ENCODE results near the gene GTPBP6.

Gene GTPBP6

GRCh38 chrX:338281-338835, 19.8 kb upstream of the GTPBP6 start:
- no peaks in the 10 kb centered on the region for H3F3A ChIP-seq (ENCODE audit: insufficient read depth, low read length)
- H3K27ac ChIP-seq (ENCODE audit: low read depth, low read length, poor library complexity, severe bottlenecking), result no peak overlapping the region
- H3K4me1 ChIP-seq (ENCODE audit: insufficient read depth, low read length, severe bottlenecking), result no peaks in the 10 kb centered on the region
- peaks cover 74% of the 10 kb centered on the region for H3K36me3 ChIP-seq (ENCODE audit: insufficient read depth, low read length)
- TF ChIP-seq EZH2 (IDR thresholded peaks at IDR 0.05; ENCODE audit: borderline replicate concordance, low read length), result no peak
- no peak for TF ChIP-seq CTCF (IDR thresholded peaks at IDR 0.05; ENCODE audit: low read length)
- H3K27me3 ChIP-seq (ENCODE audit: insufficient read depth, low read length), result no peaks in the 10 kb centered on the region
- no peaks in the 10 kb centered on the region for H3K9me3 ChIP-seq (ENCODE audit: low read length)
- H3K4me2 ChIP-seq (ENCODE audit: low read length), result no peak overlapping the region
- no peak overlapping the region for H3K9ac ChIP-seq (ENCODE audit: low read length)
- H3K4me3 ChIP-seq (ENCODE audit: low read depth, low read length, poor library complexity, severe bottlenecking), result no peak overlapping the region
- H3K9me2 ChIP-seq (ENCODE audit: low read depth, low read length), result no peaks in the 10 kb centered on the region
- no peaks in the 10 kb centered on the region for H4K20me1 ChIP-seq (ENCODE audit: insufficient read depth, low read length)
- no peak overlapping the region for H2AFZ ChIP-seq (ENCODE audit: low read length)
- no peaks in the 10 kb centered on the region for H3K79me2 ChIP-seq (ENCODE audit: insufficient read depth, low read length)

- Histone ChIP-seq H3K4me2 (ENCODE audit: low read length) (no peak overlapping the region), H3K9ac (ENCODE audit: low read length) (no peak overlapping the region), H3K27me3 (ENCODE audit: insufficient read depth, low read length) (no peaks in the 10 kb centered on the region), H3K4me1 (ENCODE audit: insufficient read depth, low read length, severe bottlenecking) (no peaks in the 10 kb centered on the region), H3F3A (ENCODE audit: insufficient read depth, low read length) (no peaks in the 10 kb centered on the region), H3K4me3 (ENCODE audit: low read depth, low read length, poor library complexity, severe bottlenecking) (no peak overlapping the region), H3K79me2 (ENCODE audit: insufficient read depth, low read length) (no peaks in the 10 kb centered on the region), H3K9me3 (ENCODE audit: low read length) (no peaks in the 10 kb centered on the region), H3K27ac (ENCODE audit: low read depth, low read length, poor library complexity, severe bottlenecking) (no peak overlapping the region), H2AFZ (ENCODE audit: low read length) (no peak overlapping the region), H3K36me3 (ENCODE audit: insufficient read depth, low read length) (peaks cover 84% of the 10 kb centered on the region), H4K20me1 (ENCODE audit: insufficient read depth, low read length) (no peaks in the 10 kb centered on the region), H3K9me2 (ENCODE audit: low read depth, low read length) (no peaks in the 10 kb centered on the region)
- TF ChIP-seq EZH2 (IDR thresholded peaks at IDR 0.05; ENCODE audit: borderline replicate concordance, low read length) (no peak), CTCF (IDR thresholded peaks at IDR 0.05; ENCODE audit: low read length) (no peak)
Measured at GRCh38 chrX:337331-337831, 18.8 kb upstream of the GTPBP6 start.

GRCh38 chrX:336227-336626, 17.6 kb upstream of the GTPBP6 start:
- Histone ChIP-seq H3K9ac (ENCODE audit: low read length) (no peak overlapping the region), H3K4me1 (ENCODE audit: insufficient read depth, low read length, severe bottlenecking) (peaks cover 4% of the 10 kb centered on the region), H3K4me2 (ENCODE audit: low read length) (no peak overlapping the region), H3F3A (ENCODE audit: insufficient read depth, low read length) (no peaks in the 10 kb centered on the region), H3K9me3 (ENCODE audit: low read length) (no peaks in the 10 kb centered on the region), H3K27me3 (ENCODE audit: insufficient read depth, low read length) (no peaks in the 10 kb centered on the region), H3K36me3 (ENCODE audit: insufficient read depth, low read length) (peaks cover 74% of the 10 kb centered on the region), H3K4me3 (ENCODE audit: low read depth, low read length, poor library complexity, severe bottlenecking) (no peak overlapping the region), H3K9me2 (ENCODE audit: low read depth, low read length) (no peaks in the 10 kb centered on the region), H3K27ac (ENCODE audit: low read depth, low read length, poor library complexity, severe bottlenecking) (no peak overlapping the region), H3K79me2 (ENCODE audit: insufficient read depth, low read length) (no peaks in the 10 kb centered on the region), H4K20me1 (ENCODE audit: insufficient read depth, low read length) (no peaks in the 10 kb centered on the region), H2AFZ (ENCODE audit: low read length) (no peak overlapping the region)
- TF ChIP-seq CTCF (IDR thresholded peaks at IDR 0.05; ENCODE audit: low read length) (no peak), EZH2 (IDR thresholded peaks at IDR 0.05; ENCODE audit: borderline replicate concordance, low read length) (no peak)

Measured in OCI-LY1 (cell line).